ENCODE data around the gene CHST3.
"Not testable (repeated sequence)": the region's sequence is repeated elsewhere in the genome, so short reads cannot be mapped to it uniquely, and the experiment has no call there.

The CHST3 gene

DNA sequence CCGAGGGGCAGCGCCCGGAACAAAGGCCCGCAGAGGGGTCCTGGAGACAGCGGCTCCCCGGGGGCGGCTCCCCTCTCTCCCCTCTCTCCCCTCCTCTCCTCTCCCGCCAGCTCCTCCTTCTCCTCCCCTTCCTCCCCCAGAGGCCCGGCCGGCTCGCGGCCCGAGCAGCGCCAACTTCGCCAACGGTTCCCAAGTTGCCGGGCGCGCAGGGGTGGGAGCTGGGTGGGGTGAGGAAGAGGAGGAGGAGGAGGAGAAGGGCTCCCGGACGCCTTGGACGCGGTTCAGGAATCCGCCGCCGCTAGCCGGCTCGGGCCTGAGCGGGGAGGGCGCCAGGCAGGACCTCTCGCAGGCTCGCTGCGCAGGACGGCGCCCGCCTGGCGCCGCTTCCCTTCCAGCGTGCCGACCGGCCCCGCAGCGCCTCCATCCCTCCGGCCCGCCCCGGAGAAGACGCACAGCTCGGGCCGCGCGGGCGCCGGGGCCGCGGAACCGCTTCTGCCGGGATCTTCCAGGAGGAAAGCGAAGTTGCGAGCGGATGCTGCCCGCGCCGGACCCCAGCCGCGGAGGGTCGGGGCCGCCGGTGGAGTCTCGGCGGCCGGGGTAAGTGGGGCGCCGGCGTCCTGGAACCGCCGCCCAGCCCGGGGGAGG, at the start of gene CHST3:
Gene CHST3 (plus strand): TSS at position 298 of the 645 bp plus-strand sequence. CDS start 41,448 bp downstream, outside the sequence.
- DNase-seq (ENCODE audit: low read depth), result no peak
- H3K4me3 ChIP-seq (ENCODE audit: low read length), result peak within 1 kb of the TSS; percentile 82
- TF ChIP-seq, protein P1, sequence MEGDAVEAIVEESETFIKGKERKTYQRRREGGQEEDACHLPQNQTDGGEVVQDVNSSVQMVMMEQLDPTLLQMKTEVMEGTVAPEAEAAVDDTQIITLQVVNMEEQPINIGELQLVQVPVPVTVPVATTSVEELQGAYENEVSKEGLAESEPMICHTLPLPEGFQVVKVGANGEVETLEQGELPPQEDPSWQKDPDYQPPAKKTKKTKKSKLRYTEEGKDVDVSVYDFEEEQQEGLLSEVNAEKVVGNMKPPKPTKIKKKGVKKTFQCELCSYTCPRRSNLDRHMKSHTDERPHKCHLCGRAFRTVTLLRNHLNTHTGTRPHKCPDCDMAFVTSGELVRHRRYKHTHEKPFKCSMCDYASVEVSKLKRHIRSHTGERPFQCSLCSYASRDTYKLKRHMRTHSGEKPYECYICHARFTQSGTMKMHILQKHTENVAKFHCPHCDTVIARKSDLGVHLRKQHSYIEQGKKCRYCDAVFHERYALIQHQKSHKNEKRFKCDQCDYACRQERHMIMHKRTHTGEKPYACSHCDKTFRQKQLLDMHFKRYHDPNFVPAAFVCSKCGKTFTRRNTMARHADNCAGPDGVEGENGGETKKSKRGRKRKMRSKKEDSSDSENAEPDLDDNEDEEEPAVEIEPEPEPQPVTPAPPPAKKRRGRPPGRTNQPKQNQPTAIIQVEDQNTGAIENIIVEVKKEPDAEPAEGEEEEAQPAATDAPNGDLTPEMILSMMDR (conservative IDR thresholded peaks at IDR 0.05; ENCODE audit: low read depth, low read length), result no peak

GRCh38 chr10:71916827-71917226, 47.4 kb upstream of the CHST3 start:
- TF ChIP-seq, protein P1 (conservative IDR thresholded peaks at IDR 0.05; ENCODE audit: low read depth, low read length), result no peak
- no peak for DNase-seq (ENCODE audit: low read depth)

DNA sequence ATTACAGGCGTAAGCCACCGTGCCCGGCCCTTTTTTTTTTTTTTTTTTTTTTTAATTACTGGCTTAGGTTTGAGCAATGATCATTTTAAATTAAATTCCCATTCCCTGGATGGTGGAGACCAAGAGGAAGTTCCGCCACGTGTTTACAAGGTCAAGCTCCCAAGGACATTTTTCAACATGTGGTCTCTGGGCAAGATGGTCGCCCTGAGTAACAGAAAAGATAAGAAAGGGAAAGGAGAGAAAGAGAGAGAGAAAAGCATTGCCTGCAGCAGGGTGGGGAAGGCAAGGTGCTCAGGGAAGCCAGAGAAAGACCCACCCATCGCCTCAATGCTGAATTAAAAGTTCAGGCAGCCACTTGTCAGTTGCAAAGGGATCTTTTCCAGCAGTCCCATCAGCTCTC, 45.2 kb upstream of the CHST3 start:
- no peak for DNase-seq (ENCODE audit: low read depth)
- no peak overlapping the region for H3K4me3 ChIP-seq (ENCODE audit: low read length)
- TF ChIP-seq, protein P1 (conservative IDR thresholded peaks at IDR 0.05; ENCODE audit: low read depth, low read length), result no peak

More at GRCh38 chr10:71916827-71917226, 47.4 kb upstream of the CHST3 start:
- no peak overlapping the region for H3K4me3 ChIP-seq (ENCODE audit: low read length)

DNA sequence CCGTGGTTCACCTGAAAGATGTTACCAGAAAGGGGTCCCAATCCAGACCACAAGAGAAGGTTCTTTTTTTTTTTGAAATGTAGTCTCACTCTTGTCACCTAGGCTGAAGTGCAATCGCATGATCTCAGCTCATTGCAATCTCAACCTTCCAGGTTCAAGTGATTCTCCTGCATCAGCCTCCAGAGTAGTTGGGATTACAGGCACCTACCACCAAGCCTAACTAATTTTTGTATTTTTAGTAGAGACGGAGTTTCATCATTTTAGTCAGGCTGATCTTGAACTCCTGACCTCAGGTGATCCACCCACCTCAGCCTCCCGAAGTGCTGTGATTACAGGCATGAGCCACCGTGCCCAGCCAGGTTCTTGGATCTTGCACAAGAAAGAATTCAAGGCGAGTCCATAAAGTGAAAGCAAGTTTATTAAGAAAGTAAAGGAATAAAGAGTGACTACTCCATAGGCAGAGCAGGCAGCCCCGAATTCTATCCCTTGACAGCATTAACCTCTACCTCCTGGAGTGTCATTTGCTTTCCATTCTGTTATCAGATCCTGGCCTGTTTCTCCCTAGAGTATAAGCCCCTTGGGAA, 44.1 kb upstream of the CHST3 start:
- not testable (repeated sequence) for H3K4me3 ChIP-seq (ENCODE audit: low read length); DNase-seq (ENCODE audit: low read depth)

- TF ChIP-seq, protein P1 (conservative IDR thresholded peaks at IDR 0.05; ENCODE audit: low read depth, low read length), result no peak
- H3K4me3 ChIP-seq (ENCODE audit: low read length), result no peak overlapping the region
- no peak for DNase-seq (ENCODE audit: low read depth)
Observed at GRCh38 chr10:71920540-71921323, 43.5 kb upstream of the CHST3 start.

DNA sequence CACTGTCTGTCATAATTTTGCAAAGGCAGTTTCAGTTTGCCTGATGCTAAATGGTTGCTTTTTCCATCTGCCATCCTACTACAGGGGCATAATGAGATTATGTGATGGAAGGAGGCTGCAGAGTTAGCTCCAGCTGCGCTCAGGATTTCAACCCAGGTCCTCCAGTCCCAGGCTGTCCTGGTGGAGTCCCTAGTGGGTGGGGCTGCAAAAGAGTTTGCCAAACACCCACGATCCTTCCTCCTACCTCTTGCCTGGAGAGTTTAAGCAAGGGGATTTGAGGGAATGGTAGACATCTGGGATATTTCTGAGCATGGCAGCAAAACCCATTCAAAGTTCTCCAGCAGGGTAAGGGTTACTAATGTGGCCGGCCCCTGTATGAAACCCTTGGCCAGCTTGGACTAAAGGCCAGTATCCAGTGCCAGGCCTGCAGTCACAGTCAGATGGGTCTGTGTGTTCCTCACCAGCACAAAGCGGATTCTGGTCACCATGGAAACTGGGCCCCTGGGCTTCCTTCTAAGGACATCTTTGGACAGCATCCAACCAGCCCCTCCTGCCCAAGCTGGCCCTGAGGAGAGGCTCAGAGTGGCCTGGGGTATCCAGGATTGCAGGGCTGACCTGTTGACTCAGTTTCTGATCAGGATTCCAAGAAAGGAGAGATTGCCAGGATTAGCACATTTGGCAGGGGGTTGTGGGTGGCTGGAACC, 42.7 kb upstream of the CHST3 start:
- TF ChIP-seq, protein P1 (conservative IDR thresholded peaks at IDR 0.05; ENCODE audit: low read depth, low read length), result no peak
- H3K4me3 ChIP-seq (ENCODE audit: low read length), result no peak overlapping the region
- peak; percentile 83 for DNase-seq (ENCODE audit: low read depth)

GRCh38 chr10:71923138-71923692, 41.0 kb upstream of the CHST3 start:
- H3K4me3 ChIP-seq (ENCODE audit: low read length), result no peak overlapping the region
- TF ChIP-seq, protein P1 (conservative IDR thresholded peaks at IDR 0.05; ENCODE audit: low read depth, low read length), result no peak
- no peak for DNase-seq (ENCODE audit: low read depth)

All from retinal pigment epithelial cell (primary cell).